ENCODE results near the gene VAX1.
"Not testable (repeated sequence)": the region's sequence is repeated elsewhere in the genome, so short reads cannot be mapped to it uniquely, and the experiment has no call there.

The VAX1 gene

DNA sequence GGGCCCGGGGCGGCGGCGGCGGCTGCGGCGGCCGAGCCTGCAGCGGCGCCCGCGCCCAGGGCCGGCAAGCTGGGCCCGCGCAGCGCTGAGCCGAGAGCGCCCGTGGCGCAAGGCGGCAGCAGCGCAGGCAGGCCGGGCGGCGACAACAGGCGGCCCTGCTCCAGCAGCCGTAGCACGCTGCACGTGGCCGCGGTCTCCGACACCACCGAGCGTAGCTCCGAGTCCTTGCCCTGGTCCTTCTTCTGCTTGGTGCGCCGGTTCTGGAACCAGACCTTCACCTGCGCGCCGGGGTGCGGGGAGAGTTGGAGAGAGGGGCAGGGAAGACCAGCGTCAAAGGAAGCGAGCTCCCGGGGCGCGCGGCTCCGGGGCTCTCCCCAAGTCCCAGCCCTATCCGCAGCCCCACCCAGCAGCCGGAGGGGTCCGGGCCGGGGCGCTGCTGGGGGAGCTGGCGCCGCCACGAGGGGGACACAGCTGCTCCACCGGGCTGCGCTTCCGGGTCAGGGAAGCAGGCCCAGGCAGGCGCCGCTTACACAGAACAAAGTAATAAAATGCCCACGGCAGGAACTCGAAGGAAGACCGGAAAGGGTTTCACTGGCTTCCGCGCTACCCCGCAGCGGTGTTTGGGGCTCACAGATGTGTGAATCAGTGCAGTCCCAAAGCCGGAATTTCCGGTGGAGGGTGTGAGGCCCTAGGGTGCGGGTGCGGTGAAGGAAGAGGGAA is 3.6 kb downstream of the VAX1 start:
- DNase-seq (ENCODE audit: low read depth) = no peak

DNA sequence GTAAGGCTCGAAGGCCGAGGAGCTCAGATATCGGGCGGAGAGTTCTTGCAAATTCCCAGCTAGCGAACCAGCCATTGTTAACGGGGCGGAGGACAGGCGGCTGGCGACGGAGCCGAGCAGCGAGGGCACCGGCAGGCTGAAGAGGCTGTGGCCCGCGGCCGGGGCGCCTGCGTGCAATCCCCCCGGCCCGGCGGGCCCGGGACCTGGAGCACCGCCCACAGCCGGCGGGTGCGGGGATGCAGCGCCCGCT is 4.1 kb downstream of the VAX1 start:
- DNase-seq (ENCODE audit: low read depth) = no peak

DNA sequence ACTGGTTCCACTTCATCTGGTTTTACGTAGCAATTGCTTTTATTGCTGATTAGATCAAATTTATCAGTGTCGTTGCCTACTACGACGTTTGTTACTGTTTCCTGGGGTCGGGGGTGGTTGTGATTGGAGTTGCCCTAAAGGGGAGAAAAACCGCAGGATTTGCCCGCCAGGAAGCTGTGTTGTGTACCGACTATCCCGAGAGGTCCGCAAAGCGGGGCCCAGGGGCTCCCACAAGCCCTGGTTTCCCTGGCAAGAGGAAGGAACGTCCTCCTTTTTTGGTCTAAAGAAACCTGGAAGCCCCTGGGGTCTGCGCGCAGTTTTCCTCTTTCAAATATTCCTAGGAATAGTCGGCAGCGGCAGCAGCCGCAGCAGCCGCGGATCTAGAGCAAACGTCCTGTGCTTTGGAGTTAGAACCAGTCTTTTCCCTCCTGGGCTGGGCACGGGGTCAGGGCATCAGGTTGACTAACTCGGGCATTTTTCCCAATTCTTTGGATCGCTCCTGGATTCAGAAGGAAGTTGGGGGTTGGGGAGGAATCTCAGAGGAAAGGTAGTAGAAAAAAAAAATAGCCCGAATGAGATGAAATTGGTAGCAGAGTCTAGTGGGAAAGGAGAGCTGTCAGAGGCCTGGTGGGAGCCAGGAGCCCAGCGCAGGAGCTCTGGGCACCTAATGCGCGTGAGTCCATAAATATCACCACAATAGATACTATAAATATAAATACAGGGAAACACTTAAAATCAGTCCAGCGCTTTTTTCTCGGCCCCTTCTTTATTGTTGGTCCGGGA is 4.6 kb downstream of the VAX1 start:
- no peak for DNase-seq (ENCODE audit: low read depth)

DNA sequence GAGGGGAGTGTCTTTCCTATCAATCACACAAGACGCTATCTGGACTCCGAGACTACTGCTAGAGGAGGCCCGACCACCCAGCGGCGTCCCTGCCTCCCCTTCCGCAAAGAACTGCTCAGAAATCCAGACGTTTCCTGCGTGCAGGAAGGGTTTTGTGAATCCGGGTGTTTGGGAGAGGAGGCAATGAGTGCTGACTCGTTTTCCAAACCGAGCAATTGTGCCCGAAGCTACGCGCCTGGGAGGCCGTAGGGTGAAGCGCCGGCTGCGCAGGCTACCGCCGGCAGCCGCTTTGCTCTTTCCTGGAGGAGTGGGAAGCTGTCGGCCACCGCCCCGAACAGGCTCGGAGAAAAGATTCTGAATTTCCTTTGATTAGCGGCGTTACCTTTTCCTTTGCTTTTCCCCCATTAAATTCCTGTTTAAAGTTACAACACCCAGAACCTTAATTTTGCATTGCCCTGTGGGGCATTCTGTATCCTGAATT is 5.3 kb downstream of the VAX1 start:
- no peak for DNase-seq (ENCODE audit: low read depth)

DNA sequence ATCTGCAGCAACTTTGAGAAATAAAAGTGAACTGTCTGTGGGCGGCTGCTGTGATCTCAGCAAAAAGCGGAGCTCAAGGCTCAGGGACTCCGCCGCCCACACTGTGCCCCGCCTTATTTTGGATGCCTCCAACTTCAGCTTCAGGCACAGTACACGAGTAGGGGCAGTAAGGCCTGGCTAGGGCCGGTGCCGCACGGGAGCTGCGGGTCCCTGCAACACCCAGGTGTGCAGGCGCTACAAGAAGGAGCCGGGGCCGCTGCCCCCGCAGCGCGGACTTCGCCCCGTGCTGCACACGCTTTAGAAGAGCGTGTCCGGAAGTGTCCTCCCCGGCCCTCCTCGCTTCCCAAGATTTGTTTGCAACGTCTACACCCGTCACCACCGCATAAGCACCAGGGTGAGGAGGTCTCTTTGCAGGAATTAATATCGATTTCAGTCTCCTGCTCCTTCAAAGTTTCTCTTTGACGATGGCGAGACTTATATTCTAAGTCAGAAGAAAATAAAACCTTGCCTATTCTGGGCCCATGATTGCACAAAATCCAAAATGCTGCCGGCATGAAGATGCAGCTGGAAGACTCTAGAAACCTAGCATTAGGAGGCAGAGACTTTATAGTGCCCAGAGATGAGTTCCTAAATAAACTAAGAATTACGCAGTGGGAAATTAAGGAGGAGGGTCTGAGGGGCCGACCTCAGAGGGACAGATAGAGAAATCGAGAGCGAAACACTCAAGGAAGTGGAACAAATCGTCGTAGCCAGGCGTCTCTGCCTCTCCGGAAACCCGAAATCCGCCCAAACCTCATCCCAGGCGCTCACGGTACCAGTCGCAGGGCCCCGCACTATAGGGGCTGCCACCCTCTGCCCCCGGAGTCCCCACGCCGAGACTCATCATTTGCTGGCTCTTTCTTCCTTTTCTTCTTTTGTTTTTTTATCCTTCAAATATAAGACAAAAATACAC is 6.4 kb downstream of the VAX1 start:
- DNase-seq (ENCODE audit: low read depth) = no peak

DNA sequence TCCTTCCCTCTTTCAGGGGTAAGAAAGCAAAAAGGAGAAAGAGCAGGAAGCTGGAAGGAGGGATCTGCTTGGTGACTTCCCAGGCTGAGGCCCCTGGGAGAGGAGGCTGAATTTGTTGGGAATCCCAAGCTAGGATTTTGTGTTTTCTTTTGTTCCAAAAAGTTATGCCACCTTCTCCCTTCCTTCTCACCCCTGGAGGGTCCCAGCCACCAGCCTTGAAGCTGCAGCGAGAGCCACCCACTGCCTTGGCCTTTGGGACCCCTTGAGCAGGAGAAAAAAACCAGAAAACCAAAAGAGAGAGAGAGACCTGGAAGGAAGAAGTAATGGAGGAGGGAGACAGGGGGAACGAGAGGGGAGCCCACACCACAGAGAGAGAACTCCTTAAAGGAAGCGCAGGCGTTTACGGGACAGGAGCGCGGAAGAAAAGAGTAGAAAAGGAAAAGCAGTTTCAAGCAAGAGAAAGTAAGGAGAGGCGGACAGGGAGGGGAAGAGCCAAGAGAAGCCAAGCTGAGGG is 7.2 kb downstream of the VAX1 start:
- DNase-seq (ENCODE audit: low read depth) = no peak

DNA sequence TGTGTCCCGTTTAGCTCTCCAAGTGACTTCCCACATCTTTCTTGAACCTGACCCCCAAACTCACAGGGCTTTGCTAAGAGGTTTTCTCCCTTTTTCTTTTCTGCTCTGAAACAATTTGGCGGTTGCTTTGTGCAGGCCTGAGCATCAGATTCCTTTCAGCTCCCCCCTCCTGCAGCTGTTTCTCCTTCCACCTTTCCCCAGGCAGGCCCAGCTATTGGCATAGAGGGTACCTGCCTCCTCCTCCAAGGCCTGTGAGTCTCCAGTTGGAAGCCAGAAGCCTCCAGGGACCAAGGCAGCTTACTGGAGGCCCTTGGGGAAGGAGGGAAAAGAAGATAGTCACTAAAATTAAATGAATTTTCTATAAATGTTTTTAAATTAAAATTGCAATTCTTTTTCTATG is 7.7 kb downstream of the VAX1 start:
- DNase-seq (ENCODE audit: low read depth) = no peak

DNA sequence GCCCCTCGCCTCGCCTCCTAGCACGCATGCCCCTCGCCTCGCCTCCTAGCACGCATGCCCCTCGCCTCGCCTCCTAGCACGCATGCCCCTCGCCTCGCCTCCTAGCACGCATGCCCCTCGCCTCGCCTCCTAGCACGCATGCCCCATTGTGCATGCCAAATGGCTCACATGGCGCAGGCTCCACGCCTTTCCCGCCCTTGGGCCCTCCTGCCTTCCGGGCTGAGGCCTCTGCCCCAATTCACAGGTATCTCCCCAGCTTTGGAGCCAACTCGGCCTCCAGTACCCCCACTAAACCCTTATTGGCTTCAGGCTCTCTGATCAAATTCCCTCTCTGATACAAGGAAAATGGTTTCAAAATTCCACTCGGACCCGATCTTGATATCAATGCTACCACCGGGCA is 11.4 kb downstream of the VAX1 start:
- not testable (repeated sequence) for DNase-seq (ENCODE audit: low read depth)

DNA sequence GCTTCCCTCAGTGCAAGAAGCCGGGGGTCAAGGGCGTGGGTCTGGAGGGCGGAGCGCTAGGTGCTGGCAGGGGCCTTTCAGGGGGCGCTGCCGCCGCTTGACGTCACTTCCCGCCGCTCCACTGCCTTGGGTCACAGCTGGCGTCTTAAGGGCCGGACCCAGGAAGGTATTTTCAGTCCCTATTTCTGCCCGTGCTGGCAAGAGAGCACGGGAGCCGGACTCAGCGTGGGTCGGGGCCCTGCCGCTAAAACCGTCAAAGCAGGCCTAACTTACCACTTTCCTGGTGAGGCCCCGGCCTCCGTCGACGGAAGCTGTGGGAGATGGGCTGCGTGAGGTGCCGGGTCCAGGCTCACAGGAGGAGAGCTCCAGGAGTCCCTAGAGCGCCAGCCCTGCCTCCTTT is 12.0 kb downstream of the VAX1 start:
- no peak for DNase-seq (ENCODE audit: low read depth)

DNA sequence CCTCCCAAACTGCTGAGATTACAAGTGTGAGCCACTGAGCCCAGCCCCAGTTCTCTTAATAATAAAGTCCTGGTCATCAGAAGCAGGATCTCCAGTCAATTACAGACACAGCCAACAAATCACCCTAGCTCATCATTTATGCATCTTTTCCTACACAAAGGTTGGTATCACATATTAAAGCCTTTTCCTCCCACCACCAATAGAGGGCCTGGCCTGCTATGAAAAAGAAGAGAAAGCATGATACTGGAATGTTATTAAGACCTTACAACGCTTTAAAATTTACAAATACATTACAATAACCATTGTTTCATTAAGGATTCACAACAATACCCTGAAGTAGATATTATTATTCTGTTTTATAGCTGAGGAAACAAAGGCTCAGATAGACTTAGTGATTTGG is 25.9 kb downstream of the VAX1 start:
- DNase-seq (ENCODE audit: low read depth) = no peak

DNA sequence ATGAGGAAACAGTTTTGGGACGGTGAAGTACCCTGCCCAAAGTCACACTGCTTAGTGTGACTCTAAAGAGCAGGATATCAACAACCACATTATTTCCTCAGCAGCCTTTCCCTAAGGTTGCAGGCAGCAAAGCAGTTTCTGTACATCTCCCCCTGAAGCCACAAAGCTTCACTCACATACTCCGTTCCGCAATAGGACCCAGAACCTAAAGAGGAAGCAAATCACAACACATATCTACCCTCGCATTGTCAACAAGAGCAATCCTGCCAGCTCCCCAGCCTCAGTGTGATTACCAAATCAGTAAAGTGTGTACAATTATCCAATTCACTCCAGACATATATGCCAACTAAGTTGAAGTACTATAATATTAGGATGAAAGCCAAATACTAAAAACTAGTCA is 30.8 kb downstream of the VAX1 start:
- no peak for DNase-seq (ENCODE audit: low read depth)

DNA sequence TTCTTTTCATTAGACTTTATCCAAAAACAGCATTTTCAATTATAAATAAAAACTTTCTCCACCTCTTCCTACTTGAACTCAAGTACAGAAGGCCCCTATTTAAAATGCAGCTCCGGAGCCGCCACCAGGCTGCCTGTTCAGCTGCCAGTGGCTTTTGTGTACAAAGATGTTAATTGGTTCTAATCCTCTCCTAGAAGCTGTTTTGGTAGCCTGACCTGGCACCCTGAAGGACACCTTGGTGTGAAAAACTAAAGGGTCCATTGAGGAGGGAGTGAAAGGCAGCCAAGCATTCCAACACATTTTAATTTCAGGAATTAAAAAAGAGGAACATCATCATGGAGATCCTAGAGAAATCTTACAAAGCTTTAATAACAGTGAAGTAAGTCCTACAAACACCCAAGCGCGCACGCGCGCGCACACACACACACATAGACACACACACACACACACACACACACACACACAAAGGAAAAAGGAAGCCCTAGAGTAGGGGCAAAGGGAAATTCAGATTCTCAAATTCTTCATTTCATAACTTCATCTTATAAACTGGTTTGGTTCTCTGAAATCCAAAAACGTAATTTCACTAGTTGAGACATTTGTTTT is 41.4 kb downstream of the VAX1 start:
- no peak for DNase-seq (ENCODE audit: low read depth)

DNA sequence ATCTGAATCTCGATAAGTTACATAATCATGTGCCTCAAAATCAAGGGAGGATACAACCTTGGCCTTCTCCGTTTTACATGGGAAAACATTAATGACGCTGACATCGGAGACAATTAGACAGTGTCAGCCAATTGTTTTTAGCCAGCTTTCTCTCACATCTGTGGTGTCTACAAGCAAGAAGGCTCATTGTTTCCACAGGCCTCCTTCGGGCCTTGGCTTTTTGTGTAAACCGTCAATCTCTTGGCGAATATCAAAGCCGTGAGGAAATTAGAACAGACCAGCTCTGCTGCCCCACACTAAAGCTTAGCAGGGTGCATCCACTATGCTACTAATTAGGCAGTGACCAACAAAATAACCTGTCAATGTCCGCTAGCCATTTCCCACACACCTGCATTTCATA is 43.2 kb downstream of the VAX1 start:
- no peak for DNase-seq (ENCODE audit: low read depth)

DNA sequence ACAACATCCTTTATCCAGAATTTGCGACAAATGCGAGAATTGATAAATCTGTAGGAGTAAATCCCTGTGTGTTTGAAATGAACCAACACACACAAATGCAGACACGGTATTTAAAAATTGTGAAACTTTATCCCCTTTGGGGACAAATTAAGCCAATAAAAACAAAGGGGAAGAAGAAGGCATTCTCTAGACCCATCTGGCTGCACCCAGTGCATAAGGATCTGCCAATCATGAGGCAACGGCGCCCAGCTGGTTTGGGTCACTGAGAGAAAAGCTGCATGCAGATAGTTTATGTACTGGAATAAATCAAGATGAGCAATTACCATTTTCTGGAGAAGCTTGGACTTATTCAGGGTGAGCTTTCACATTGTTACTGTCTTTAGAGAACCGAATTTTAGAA is 45.7 kb downstream of the VAX1 start:
- DNase-seq (ENCODE audit: low read depth) = no peak

DNA sequence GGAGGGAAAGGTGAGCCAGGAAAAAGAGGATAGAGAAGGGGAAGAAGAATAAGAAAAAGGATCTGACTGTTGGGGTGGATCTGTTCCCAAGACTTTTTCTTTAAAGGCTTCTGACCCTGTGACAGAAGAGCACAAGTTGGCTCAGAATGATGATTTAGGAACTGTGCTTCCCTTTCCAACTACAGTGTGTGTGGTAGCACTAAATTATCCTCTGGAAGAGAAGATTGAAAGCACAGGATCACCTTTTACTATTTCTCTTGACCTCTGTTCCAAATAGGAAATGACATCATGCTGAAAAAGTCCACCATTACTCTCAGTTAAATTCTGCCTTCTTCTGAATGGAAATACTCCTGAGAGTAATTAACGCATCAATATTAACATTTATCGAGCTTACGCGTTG is 47.2 kb downstream of the VAX1 start:
- no peak for DNase-seq (ENCODE audit: low read depth)

DNA sequence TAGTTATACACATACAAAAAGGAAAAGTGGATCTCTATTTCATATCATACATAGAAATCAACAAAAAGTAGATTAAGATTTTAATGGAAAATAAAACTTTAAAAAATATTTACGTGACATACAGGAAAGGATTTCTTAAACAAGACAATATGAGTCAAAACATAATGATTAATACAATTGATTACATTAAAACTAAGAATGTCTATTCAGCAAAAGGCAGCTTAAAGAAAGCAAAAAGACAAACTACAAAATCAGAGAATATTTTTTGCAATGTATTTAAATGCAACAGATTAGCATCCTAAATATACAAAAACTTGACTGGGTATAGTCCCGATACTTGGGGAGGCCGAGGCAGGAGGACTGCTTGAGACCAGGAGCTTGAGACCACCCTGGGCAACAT is 50.5 kb downstream of the VAX1 start:
- DNase-seq (ENCODE audit: low read depth) = no peak

DNA sequence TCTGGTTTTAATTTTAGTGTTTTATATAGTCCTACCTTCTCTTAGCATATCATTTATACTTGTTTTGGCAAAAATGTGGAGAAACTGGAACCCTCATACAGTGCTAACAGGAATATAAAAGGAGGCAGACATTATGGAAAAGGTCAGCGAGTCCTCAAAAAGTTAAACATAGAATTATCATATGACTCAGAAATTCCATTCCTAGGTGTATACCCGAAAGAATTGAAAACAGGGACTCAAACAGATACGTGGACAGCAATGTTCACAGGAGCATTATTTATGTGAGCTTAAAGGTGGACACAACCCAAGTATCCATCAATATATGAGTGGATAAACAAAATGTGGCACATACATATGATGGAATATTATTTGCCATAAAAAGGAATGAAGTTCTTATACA is 51.5 kb downstream of the VAX1 start:
- no peak for DNase-seq (ENCODE audit: low read depth)

DNA sequence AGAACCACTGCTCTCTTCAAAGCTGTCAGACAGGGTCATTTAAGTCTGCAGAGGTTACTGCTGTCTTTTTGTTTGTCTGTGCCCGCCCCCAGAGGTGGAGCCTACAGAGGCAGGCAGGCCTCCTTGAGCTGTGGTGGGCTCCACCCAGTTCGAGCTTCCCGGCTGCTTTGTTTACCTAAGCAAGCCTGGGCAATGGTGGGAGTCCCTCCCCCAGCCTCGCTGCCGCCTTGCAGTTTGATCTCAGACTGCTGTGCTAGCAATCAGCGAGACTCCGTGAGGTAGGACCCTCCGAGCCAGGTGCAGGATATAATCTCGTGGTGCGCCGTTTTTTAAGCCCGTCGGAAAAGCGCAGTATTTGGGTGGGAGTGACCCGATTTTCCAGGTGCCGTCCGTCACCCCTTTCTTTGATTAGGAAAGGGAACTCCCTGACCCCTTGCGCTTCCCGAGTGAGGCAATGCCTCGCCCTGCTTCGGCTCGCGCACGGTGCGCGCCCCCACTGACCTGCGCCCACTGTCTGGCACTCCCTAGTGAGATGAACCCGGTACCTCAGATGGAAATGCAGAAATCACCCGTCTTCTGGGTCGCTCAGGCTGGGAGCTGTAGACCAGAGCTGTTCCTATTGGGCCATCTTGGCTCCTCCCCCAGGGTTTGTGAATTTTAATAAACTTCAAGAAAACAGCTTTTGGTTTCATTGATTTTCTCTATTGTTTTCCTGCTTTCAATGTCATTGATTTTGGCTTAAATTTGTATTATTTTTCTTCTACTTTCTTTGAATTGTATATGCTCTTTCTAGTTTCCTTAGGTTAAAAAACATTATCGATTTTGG is 53.4 kb downstream of the VAX1 start:
- DNase-seq (ENCODE audit: low read depth) = not testable (repeated sequence)

All from activated T-helper 9 cell treated with anti-CD3 and anti-CD28 coated beads, Interleukin-2, amount 50 U/mL, for 16 hours (primary cell).